GM21381 (cell line): Measurements from ENCODE around the gene HJURP.

ENCODE experiments used
- ATAC-seq: cut with Tn5 transposase; IDR thresholded peaks from one replicate; pipeline ENCODE4 v1.9.1; 2021; ENCODE audit warnings: mild to moderate bottlenecking, moderate library complexity; ENCODE audit not compliant: unreplicated experiment

The HJURP gene

GRCh38 chr2:233795735-233796171 lies 58.6 kb downstream of the HJURP start:
- no peak for ATAC-seq

- ATAC-seq = no peak
Observed at GRCh38 chr2:233794128-233794658, 60.1 kb downstream of the HJURP start.

GRCh38 chr2:233793465-233794127 lies 60.7 kb downstream of the HJURP start:
- ATAC-seq = no peak

- no peak for ATAC-seq
Observed at GRCh38 chr2:233792720-233793119, 61.6 kb downstream of the HJURP start.

GRCh38 chr2:233791883-233792329 lies 62.4 kb downstream of the HJURP start:
- no peak for ATAC-seq

GRCh38 chr2:233791151-233791882 lies 63.0 kb downstream of the HJURP start:
- ATAC-seq = no peak

- no peak for ATAC-seq
Observed at GRCh38 chr2:233789554-233789953, 64.8 kb downstream of the HJURP start.
